D341Med (cell line): ENCODE data around the gene ZBTB32.
"Not testable (repeated sequence)": the region's sequence is repeated elsewhere in the genome, so short reads cannot be mapped to it uniquely, and the experiment has no call there.

Experiments
- DNase-seq: peaks from one replicate; pipeline ENCODE4 v3.0.0; 2012; ENCODE audit warnings: low spot score

Gene ZBTB32

DNA sequence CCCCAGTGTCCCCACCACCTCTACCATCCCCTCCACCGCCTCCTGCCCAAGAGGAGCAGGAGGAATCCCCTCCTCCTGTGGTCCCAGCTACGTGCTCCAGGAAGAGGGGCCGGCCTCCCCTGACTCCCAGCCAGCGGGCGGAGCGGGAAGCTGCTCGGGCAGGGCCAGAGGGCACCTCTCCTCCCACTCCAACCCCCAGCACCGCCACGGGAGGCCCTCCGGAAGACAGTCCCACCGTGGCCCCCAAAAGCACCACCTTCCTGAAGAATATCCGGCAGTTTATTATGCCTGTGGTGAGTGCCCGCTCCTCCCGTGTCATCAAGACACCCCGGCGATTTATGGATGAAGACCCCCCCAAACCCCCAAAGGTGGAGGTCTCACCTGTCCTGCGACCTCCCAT is 16.3 kb downstream of the ZBTB32 start:
- DNase-seq, result no peak

DNA sequence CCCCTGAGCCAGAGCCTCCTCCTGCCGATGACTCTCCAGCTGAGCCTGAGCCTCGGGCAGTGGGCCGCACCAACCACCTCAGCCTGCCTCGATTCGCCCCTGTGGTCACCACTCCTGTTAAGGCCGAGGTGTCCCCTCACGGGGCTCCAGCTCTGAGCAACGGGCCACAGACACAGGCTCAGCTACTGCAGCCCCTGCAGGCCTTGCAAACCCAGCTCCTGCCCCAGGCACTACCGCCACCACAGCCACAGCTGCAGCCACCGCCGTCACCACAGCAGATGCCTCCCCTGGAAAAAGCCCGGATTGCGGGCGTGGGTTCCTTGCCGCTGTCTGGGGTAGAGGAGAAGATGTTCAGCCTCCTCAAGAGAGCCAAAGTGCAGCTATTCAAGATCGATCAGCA is 17.0 kb downstream of the ZBTB32 start:
- no peak for DNase-seq

DNA sequence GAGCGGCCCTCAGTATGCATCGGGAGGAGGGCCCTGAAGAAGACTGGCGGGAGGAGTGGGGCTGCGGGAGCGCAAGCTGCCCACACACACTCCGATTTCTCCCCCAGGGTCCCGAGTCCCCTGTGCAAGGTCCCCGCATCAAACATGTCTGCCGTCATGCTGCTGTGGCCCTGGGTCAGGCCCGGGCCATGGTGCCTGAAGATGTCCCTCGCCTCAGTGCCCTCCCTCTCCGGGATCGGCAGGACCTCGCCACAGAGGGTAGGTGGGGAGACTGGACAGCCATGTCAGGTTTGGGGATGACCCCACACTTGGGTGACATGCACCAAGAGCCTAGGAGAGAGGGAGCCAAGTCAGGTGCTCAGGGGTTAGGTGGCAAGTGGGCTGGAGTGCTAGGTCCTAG is 18.1 kb downstream of the ZBTB32 start:
- DNase-seq, result no peak

DNA sequence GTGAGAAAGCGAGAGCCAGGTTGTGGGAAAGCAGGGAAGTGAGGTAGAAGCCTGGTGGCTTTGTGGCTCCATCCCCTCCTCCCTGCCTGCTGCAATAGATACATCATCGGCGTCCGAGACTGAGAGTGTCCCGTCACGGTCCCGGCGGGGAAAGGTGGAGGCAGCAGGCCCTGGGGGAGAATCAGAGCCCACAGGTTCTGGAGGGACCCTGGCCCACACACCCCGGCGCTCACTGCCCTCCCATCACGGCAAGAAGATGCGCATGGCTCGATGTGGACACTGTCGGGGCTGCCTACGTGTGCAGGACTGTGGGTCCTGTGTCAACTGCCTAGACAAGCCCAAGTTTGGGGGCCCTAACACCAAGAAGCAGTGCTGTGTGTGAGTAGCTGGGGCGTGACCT is 18.5 kb downstream of the ZBTB32 start:
- DNase-seq, result no peak

DNA sequence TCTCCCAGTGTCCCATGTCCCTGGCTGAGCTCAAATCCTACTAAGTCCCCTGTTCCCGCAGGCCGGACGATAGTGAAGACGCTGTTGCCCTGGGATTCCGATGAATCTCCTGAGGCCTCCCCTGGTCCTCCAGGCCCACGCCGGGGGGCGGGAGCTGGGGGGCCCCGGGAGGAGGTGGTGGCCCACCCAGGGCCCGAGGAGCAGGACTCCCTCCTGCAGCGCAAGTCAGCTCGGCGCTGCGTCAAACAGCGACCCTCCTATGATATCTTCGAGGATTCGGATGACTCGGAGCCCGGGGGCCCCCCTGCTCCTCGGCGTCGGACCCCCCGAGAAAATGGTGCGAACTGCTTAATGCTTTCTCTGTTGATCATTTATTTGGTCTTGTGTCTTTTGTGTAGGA is 19.3 kb downstream of the ZBTB32 start:
- no peak for DNase-seq

DNA sequence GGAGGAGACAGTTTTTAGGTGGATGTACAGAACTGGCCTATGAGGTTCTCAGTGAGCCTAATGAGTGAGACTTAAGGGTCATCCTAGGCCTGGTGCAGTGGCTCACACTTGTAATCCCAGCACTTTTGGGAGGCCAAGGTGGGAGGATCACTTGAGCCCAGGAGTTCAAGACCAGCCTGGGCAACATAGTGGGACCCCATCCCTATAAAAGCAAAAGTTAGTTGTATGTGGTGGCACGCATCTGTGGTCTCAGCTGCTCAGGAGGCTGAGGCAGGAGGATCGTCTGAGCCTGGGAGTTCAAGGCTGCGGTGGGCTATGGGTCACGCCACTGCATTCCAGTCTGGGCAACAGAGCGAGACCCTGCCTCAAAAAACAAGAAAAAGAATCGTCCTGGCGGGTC is 19.8 kb downstream of the ZBTB32 start:
- DNase-seq, result not testable (repeated sequence)

DNA sequence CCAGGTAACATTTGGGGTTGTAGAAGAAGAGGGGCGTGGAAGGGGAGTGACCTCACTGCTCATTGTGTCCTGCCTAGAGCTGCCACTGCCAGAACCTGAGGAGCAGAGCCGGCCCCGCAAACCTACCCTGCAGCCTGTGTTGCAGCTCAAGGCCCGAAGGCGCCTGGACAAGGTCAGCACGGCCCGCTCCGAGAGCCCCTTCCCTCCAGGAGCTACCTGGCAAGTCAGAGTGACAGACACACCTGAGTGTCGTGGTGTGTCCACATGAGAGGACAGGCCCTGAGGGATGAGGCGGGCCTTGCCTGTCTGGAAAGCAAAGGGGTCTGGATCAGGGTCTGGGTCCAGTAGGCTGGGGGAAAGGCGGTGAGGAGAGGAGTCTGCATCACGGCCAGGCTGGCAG is 20.2 kb downstream of the ZBTB32 start:
- DNase-seq, result no peak

DNA sequence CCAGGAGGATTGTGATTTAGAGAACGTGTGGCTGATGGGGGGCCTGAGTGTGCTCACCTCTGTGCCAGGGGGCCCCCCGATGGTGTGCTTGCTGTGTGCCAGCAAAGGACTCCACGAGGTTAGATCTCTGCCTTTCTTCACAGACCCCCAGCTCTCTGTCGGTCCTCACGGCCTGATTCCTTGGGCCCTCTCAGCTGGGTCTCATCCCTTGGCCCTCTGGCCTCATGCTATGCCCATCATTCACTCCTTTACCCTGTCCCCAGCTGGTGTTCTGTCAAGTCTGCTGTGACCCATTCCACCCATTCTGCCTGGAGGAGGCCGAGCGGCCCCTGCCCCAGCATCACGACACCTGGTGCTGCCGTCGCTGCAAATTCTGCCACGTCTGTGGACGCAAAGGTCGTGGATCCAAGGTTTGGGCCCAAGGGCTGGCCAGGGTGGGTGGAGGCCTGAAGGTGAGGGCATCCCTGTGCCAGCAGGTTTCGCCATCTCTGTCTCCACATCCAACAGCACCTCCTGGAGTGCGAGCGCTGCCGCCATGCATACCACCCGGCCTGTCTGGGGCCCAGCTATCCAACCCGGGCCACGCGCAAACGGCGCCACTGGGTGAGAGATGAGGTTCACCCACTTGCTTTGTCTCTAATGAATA is 21.0 kb downstream of the ZBTB32 start:
- no peak for DNase-seq

DNA sequence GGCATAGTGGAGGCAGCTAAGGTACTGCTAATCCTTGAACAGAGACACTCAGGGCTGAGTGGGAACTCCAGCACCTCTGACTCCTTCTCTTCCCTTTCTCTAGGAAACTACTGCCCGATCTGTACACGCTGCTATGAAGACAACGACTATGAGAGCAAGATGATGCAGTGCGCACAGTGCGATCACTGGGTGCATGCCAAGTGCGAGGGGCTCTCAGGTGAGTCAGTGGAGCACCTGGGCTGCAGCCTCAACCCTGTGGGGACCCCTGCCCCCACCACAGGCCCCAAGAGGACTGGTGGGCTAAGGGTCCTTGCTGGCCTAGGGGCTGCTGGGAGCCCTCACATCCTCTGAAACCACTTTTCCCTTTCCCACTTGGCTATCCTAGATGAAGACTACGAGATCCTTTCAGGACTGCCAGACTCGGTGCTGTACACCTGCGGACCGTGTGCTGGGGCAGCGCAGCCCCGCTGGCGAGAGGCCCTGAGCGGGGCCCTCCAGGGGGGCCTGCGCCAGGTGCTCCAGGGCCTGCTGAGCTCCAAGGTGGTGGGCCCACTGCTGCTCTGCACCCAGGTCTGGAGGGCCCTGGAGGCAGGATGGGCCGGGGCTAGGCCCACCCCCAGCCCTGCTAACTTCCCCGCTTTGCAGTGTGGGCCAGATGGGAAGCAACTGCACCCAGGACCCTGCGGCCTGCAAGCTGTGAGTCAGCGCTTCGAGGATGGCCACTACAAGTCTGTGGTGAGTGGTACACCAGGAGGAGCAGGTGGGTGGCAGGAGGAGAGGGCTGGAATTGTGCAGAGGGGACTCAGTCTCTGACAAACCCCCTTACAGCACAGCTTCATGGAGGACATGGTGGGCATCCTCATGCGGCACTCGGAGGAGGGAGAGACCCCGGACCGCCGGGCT is 22.9 kb downstream of the ZBTB32 start:
- DNase-seq, result no peak

DNA sequence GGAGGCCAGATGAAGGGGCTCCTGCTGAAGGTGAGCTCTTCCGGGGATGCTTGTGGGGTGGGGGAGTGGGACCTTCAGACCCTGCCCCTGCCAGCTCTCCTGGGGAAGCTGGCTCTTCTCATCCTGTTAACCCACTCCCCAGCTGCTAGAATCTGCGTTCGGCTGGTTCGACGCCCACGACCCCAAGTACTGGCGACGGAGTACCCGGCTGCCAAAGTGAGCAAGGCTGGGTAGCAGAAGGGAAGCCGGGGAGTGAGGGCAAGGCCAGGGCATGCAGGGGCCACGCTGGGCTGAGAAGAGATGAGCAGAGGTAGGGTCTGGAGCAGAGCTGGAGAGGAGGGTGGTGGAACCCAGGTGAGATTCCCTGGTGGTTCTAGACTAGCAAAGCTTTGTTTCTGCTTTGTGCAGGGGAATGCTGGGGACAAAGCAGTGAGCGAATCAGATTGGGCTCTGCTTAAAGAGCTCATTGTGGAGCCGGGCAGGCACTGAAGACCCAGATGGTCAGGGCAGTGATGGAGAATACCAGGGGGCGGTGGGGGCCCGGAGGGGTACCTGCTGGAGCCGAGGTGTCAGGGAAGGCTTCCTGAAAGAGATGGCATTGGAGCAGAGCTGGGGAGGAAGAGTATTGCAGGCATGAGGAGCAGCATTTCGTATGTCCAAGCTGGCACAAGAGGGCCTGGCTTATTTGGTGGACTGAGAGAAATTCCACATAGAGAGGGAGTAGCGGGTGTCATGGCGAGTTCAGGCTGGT is 23.8 kb downstream of the ZBTB32 start:
- no peak for DNase-seq

DNA sequence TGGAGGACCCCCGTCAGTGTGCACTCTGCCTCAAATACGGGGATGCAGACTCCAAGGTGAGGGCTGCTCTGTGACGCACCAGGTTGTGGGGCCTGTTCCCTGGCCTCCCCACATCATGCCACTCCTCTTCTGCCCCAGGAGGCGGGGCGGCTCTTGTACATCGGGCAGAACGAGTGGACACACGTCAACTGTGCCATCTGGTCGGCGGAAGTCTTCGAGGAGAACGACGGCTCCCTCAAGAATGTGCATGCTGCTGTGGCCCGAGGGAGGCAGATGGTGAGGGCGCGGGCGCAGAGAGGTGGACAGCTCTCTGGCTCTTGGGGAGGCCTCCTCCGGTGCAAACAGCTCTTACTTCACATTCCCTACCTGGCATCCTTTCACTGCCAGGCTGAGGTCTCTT is 24.7 kb downstream of the ZBTB32 start:
- no peak for DNase-seq

DNA sequence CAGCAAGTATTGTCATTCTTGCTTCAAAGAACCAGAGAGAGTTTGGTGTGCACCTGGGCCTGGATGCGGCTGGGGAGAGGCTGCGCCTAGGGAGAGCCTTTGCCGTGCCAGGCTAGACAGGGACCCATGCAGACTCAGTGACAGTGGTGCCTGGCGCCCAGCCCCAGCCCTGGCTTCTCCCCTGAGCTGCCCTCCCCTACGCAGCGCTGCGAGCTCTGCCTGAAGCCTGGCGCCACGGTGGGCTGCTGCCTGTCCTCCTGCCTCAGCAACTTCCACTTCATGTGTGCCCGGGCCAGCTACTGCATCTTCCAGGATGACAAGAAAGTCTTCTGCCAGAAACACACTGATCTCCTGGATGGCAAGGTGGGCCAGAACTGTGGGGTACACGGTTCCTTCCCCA is 25.4 kb downstream of the ZBTB32 start:
- no peak for DNase-seq

DNA sequence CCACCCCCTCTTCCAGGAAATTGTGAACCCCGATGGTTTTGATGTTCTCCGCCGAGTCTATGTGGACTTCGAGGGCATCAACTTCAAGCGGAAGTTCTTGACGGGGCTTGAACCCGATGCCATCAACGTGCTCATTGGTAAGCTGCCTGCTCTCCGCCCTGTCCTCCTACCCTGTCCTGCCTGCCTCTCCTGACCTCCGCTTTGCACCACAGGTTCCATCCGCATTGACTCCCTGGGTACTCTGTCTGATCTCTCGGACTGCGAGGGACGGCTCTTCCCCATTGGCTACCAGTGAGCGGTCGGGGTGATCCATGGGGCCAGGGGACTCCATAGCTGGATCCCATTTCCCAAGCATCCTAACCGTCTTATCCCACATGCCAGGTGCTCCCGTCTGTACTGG is 26.0 kb downstream of the ZBTB32 start:
- DNase-seq, result no peak

DNA sequence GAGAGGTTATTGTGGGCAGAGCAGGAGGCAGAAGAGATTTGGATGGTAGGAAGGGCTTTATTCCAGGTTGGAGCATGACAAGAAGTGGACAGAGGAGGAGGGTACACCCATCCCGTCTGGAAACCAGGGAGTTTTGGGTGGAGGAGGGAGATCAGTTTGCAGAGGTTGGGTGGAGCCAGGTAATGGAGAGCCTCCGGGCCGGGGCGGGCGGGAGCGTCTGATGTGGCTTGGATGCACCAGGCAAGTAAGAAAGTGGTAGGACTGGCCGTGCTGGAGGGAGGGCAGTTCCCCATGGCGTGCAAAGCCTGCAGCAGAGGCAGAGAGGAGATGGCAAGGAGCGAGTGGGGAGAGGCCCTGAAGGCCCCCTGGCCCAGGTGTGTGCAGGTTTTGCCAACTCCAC is 27.0 kb downstream of the ZBTB32 start:
- no peak for DNase-seq

DNA sequence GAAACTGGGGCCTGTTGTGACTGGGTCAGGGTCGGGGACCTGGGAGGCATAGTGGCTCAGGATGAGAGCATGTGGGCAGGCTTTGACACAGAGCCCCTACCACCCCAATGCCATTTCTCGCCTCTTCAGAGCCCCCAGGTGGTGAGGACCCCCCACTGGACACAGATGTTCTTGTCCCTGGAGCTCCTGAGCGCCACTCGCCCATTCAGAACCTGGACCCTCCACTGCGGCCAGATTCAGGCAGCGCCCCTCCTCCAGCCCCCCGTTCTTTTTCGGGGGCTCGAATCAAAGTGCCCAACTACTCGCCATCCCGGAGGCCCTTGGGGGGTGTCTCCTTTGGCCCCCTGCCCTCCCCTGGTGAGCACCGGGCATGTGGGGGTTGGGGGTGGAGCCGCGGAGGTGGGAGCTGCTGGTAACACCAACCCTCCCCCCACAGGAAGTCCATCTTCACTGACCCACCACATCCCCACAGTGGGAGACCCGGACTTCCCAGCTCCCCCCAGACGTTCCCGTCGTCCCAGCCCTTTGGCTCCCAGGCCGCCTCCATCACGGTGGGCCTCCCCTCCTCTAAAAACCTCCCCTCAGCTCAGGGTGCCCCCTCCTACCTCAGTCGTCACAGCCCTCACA is 27.5 kb downstream of the ZBTB32 start:
- DNase-seq, result no peak

DNA sequence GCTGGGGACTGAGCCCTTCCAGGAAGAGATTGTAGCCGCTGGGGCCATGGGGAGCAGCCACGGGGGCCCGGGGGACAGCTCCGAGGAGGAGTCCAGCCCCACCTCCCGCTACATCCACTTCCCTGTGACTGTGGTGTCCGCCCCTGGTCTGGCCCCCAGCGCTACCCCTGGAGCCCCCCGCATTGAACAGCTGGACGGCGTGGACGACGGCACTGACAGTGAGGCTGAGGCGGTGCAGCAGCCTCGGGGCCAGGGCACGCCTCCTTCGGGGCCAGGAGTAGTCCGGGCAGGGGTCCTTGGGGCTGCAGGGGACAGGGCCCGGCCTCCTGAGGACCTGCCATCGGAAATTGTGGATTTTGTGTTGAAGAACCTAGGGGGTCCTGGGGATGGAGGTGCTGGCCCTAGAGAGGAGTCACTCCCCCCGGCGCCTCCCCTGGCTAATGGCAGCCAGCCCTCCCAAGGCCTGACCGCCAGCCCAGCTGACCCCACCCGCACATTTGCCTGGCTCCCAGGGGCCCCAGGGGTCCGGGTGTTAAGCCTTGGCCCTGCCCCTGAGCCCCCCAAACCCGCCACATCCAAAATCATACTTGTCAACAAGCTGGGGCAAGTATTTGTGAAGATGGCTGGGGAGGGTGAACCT is 28.3 kb downstream of the ZBTB32 start:
- DNase-seq, result no peak

DNA sequence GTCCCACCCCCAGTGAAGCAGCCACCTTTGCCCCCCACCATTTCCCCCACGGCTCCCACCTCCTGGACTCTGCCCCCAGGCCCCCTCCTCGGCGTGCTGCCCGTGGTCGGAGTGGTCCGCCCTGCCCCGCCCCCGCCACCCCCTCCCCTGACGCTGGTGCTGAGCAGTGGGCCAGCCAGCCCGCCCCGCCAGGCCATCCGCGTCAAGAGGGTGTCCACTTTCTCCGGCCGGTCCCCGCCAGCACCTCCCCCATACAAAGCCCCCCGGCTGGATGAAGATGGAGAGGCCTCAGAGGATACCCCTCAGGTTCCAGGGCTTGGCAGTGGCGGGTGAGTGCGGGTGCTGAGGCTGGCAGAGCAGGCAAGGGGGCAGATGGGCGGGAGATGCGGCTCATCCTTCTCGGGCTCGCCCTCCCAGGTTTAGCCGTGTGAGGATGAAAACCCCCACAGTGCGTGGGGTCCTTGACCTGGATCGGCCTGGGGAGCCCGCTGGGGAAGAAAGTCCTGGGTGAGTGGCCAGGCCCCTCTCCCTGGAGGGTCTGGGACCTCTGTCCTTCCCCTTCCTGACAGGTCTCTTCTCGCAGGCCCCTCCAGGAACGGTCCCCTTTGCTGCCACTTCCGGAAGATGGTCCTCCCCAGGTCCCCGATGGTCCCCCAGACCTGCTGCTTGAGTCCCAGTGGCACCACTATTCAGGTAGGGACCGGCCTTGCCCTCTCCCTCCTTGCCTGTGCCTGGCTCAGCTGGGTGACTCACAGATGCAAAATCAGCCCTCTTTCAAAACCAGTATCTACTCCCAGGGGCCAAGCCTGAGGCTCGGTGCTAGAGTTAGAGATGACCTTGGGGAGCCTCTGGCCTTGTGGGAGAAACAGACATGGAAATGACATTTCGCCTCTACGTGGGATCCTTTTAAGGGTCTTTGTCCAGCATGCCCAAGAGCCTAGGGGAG is 29.1 kb downstream of the ZBTB32 start:
- DNase-seq, result no peak

DNA sequence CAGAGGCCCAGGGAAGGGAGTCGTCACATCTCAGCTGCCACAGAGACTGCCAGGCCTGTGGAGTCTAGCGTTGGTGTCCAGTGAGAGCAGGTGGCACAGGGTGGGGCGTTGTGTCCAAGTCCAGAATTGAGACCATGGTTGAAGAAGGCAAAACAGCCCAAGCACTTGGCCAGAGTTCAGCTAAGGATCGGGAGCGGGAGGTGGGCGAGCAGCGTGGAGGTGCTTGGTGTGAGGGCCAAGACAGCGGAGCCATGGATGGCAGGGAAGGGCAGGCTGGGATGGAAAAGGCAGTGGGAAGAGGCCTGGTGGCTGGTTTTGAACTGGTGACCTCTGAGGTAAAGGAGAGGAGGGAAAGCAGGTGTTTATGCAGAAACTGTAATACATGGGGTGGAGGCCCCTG is 29.9 kb downstream of the ZBTB32 start:
- DNase-seq, result no peak

DNA sequence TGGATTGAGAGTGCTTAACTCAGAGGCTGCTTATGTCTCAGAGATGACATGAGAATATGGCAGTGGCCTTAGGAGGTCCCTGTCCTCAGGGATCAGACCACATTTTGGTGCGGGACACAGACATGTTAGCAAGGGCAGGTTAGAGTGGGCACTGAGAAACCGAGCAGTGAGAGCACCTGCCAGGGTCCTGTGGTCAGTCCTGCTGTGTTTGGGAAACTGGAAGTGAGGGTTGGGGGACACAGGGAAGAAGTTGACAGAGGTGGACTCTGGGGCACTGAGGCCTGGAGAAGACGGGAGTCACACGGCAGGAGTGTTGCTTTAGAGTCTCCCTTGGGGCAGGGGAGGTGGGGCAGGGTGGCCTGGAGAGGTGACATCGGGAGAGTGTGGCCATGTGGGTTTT is 30.5 kb downstream of the ZBTB32 start:
- no peak for DNase-seq

DNA sequence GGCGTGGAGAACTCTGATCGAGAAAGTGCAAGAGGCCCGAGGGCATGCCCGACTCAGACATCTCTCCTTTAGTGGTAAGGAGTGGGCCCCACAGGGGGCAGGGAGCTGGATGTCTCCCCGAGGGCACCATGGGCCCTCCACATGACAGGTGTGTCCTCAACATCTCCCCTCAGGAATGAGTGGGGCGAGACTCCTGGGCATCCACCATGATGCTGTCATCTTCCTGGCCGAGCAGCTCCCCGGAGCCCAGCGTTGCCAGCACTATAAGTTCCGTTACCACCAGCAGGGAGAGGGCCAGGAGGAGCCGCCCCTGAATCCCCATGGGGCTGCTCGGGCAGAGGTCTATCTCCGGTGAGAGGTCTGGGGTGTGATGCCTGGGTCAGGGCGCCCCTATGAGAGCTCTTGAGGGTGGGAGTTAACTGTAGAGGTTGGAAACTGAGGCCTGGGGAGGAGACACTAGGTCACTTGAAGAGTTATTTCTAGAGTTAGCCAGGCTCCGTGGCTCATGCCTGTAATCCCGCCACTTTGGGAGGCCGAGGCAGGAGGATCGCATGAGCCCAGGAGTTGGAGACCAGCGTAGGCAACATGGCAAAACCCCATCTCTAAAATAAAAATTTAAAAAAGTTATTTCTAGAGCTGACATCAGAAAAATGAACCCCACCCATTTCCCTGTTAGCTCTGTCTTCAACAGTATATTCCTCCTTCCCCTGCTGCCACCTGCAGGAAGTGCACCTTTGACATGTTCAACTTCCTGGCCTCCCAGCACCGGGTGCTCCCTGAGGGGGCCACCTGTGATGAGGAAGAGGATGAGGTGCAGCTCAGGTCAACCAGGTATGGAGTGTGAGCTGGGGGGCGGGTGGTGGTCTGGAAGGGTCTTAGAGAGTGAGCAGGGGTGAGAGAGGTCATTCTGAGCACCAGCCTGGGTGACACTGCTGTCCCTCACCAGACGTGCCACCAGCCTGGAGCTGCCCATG is 32.8 kb downstream of the ZBTB32 start:
- no peak for DNase-seq
